ENCODE measurements around the gene IFNA21. TPM values are rescaled to one million over a fixed set of nuclear protein-coding genes. Genes with fewer than 3 reads are reported as not detected.

Gene IFNA21
- total RNA-seq (2022; extraction: Qiagen RNA extraction; ENCODE audit: low read depth) = not detected in 5 replicates

GRCh38 chr9:21166560-21166959, at the start of gene IFNA21:
IFNA21 (minus strand) TSS chr9:21166660; CDS start chr9:21166612, 48 bp downstream.

DNA sequence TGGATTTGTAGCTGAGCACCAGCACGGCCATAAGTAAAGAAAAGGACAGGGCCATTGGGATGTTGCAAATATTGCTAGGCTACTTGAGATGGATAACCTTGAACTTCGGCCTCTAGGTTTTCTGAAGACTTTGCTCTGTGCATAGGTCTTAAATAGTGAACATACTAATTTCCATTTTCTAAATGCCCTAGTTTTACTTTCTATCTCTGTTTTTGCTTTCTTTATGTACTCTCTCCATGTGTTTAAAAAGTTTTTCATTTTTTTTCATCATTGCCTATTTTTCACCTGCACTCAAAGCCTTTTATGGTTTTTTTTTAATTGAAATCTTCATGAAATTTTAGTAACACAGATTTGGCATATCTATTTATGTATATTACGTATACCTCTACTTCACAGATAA, 40.6 kb upstream of the IFNA21 start, which contains the start of gene IFNA10:
IFNA10 (minus strand) TSS at position 101 of the 400 bp plus-strand sequence; CDS start at position 55, 46 bp downstream.

GRCh38 chr9:21202105-21202504, 35.6 kb upstream of the IFNA21 start, which contains the start of gene IFNA7:
IFNA7 (minus strand) TSS chr9:21202205; CDS start chr9:21202165, 40 bp downstream.

GRCh38 chr9:21187487-21187886, 21.0 kb upstream of the IFNA21 start, which contains the start of gene IFNA4:
IFNA4 (minus strand) TSS chr9:21187587; CDS start chr9:21187531, 56 bp downstream.

DNA sequence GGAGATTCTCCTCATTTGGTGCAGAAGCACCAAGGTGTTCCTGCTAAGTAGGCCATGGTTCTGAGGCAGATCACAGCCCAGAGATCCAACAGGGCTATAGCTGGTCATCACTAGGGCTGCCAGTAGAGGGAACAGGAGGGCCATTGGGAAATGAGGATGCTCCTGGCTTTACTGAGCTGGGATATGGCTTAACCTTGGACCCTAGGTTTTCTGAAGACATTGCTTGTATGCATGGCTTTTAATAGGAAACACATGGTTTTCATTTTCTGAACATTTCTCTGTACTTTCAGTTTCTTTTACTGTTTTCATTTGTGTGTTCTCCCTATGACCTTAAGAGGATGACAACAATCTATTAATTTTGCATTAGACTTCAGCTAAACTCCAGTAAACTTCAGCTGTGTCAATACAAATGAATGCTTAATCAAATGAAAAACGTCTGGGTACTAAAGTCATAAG, 25.0 kb downstream of the IFNA21 start, which contains the start of gene IFNW1:
IFNW1 (minus strand) TSS at position 406 of the 456 bp plus-strand sequence; CDS start at position 144, 262 bp downstream.

Other genes with a start within 250 kb of the IFNA21 start
- 0.69 to 1.1 TPM (median 1.0 TPM) in 5 replicates for gene HACD4, start 135.0 kb downstream of the IFNA21 start, total RNA-seq (2022; extraction: Qiagen RNA extraction; ENCODE audit: low read depth)
- gene IFNB1, start 88.7 kb downstream of the IFNA21 start, total RNA-seq (2022; extraction: Qiagen RNA extraction; ENCODE audit: low read depth) = not detected in 5 replicates
- gene IFNW1, start 24.8 kb downstream of the IFNA21 start, total RNA-seq (2022; extraction: Qiagen RNA extraction; ENCODE audit: low read depth) = not detected in 5 replicates
- gene IFNA4, start 20.9 kb upstream of the IFNA21 start, total RNA-seq (2022; extraction: Qiagen RNA extraction; ENCODE audit: low read depth) = not detected in 5 replicates
- not detected in 5 replicates for gene IFNA7, start 35.5 kb upstream of the IFNA21 start, total RNA-seq (2022; extraction: Qiagen RNA extraction; ENCODE audit: low read depth)
- not detected in 5 replicates for gene IFNA10, start 40.5 kb upstream of the IFNA21 start, total RNA-seq (2022; extraction: Qiagen RNA extraction; ENCODE audit: low read depth)
- gene IFNA16, start 50.7 kb upstream of the IFNA21 start, total RNA-seq (2022; extraction: Qiagen RNA extraction; ENCODE audit: low read depth) = not detected in 5 replicates
- gene IFNA17, start 61.6 kb upstream of the IFNA21 start, total RNA-seq (2022; extraction: Qiagen RNA extraction; ENCODE audit: low read depth) = not detected in 5 replicates
- not detected in 5 replicates for gene IFNA14, start 73.3 kb upstream of the IFNA21 start, total RNA-seq (2022; extraction: Qiagen RNA extraction; ENCODE audit: low read depth)
- gene IFNA5, start 138.7 kb upstream of the IFNA21 start, total RNA-seq (2022; extraction: Qiagen RNA extraction; ENCODE audit: low read depth) = not detected in 5 replicates
- gene KLHL9, start 168.7 kb upstream of the IFNA21 start, total RNA-seq (2022; extraction: Qiagen RNA extraction; ENCODE audit: low read depth) = 11.7 to 20.5 TPM (median 18.7 TPM) in 5 replicates
- gene IFNA6, start 184.2 kb upstream of the IFNA21 start, total RNA-seq (2022; extraction: Qiagen RNA extraction; ENCODE audit: low read depth) = not detected in 5 replicates
- not detected in 5 replicates for gene IFNA13, start 201.4 kb upstream of the IFNA21 start, total RNA-seq (2022; extraction: Qiagen RNA extraction; ENCODE audit: low read depth)
- not detected in 5 replicates for gene IFNA2, start 218.7 kb upstream of the IFNA21 start, total RNA-seq (2022; extraction: Qiagen RNA extraction; ENCODE audit: low read depth)
- gene IFNA8, start 242.5 kb upstream of the IFNA21 start, total RNA-seq (2022; extraction: Qiagen RNA extraction; ENCODE audit: low read depth) = not detected in 5 replicates

Data from A549 treated with ZK216348 at 1 μM for 4 hours (cell line).